Raji (cell line): Measurements from ENCODE around the gene IMMP2L.

Experiments used
- POLR2A ChIP-seq: IDR thresholded peaks from 2 replicates; pipeline ENCODE4 v1.6.1; 2011; ENCODE audit warnings: low read depth, low read length, control low read depth; ENCODE audit not compliant: insufficient read depth

Gene IMMP2L

GRCh38 chr7:111067251-111067650 lies 495.0 kb downstream of the IMMP2L start:
- no peak for TF ChIP-seq POLR2A

- TF ChIP-seq POLR2A, result no peak
Observed at GRCh38 chr7:111063166-111063565, 499.1 kb downstream of the IMMP2L start.

- no peak for TF ChIP-seq POLR2A
Observed at GRCh38 chr7:111059833-111060232, 502.5 kb downstream of the IMMP2L start.

GRCh38 chr7:111057066-111057465 lies 505.2 kb downstream of the IMMP2L start:
- no peak for TF ChIP-seq POLR2A

DNA sequence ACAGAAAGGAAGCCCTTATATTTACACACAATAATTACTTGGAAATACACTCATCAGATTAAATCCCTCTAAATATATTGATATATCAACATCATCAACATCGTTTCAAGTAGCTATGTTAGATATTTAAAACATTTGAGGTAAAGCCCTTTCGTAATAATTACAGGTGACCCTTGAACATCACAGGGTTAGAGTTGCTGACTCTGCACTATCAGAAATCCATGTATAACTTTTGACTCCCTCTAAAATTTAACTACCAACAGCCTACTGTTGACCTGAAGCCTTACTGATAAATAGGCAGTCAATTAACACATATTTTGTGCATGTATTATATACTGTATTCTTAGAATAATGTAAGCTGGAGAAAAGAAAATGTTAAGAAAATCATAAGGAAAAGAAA lies 505.9 kb downstream of the IMMP2L start:
- TF ChIP-seq POLR2A, result no peak

- TF ChIP-seq POLR2A, result no peak
Observed at GRCh38 chr7:111053035-111053434, 509.3 kb downstream of the IMMP2L start.

GRCh38 chr7:111051832-111052231 lies 510.5 kb downstream of the IMMP2L start:
- no peak for TF ChIP-seq POLR2A

GRCh38 chr7:111050875-111051416 lies 511.3 kb downstream of the IMMP2L start:
- no peak for TF ChIP-seq POLR2A

- TF ChIP-seq POLR2A, result no peak
Observed at GRCh38 chr7:111049971-111050680, 512.2 kb downstream of the IMMP2L start.

DNA sequence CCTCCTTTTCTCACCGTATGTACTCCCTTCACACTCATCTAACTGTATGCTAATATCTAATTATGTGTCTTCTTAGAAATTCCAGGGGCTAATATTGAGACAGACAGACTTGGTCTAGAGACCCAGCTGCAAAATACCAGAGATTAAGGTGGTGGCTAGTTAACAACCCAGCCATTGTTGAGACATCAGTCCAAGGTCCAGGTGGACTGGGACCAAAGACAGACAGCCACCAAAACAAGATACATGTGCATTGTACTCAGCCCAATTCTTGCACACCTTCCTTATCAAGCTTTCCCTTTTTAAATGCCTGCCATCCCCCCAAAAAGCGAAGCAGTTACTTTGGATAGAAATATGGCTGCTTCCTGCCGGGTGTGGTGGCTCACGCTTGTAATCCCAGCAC lies 514.7 kb downstream of the IMMP2L start:
- TF ChIP-seq POLR2A, result no peak

- TF ChIP-seq POLR2A, result no peak
Observed at GRCh38 chr7:111045449-111045848, 516.8 kb downstream of the IMMP2L start.

DNA sequence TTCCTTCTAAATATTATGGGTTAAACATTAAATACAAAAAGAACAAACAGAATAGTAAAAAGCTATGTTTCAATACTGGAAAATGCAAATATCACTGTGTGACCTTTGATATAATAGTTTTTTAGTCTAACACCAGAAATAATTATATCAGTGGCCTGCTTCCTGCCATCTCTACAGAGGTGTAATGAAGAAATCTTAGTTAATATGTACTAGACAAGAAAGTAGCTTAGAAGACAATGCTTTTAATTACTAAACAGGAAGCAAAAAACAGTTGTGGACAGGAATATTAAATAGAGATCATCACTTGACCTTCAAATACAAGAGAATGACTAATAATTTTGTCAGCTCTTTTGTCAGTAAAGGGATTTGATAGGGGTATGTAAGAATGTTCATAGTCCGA lies 518.7 kb downstream of the IMMP2L start:
- TF ChIP-seq POLR2A, result no peak

DNA sequence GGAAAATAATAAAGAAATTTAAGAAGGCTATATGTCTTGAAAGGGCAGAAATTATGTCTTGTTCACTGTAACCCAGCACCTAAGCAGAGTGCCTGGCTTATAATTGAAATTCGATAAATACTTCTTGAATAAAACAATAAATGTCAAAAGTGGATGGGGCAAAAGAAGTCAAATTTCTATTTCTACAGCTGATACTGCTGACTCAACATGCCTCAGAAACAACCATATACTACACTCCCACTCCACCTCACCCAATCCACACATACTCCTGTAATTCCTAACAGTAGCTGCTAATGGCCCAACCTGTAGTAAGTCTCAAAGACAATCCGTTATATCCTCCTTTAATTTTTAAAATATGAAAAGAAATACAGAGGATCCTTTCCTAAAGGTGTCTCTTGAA lies 519.5 kb downstream of the IMMP2L start:
- no peak for TF ChIP-seq POLR2A

DNA sequence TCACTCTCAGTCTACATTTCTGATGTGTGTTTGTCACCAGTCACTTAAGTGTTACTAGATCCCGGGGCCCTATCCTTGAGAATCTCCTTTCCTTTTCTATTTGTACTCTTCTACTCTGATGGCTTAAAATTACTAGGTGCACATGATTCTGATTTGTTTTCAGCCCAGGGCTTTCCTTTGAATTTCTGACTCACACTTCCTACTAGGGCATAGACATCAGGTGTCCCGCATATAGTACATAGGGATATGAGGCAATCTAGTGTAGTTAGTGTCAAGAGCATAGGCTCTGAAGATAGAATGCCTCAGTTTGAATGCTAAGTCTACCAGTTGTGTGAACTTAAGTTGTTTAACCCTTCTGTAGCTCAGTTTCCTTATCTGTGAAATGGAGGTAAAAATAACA lies 520.7 kb downstream of the IMMP2L start:
- no peak for TF ChIP-seq POLR2A

DNA sequence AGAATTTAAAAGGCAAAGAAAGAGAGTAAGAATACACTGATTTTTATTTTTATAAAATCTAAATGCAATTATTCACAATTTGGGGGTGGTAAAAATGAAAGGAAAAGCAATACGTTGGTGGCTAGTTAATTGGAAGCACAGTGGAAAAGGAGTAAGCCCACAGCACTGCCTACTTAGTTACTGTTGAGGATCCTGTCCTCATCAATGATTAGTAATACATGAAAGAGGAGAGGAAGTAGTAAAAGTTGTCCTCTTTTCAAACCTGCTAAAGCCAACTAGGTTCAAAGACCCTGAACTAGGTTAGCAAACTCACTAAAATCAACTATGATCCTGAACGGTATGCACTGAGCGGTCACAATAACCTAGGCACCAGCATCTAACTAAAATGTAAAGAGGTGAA lies 524.1 kb downstream of the IMMP2L start:
- no peak for TF ChIP-seq POLR2A

GRCh38 chr7:111031916-111032315 lies 530.4 kb downstream of the IMMP2L start:
- no peak for TF ChIP-seq POLR2A

DNA sequence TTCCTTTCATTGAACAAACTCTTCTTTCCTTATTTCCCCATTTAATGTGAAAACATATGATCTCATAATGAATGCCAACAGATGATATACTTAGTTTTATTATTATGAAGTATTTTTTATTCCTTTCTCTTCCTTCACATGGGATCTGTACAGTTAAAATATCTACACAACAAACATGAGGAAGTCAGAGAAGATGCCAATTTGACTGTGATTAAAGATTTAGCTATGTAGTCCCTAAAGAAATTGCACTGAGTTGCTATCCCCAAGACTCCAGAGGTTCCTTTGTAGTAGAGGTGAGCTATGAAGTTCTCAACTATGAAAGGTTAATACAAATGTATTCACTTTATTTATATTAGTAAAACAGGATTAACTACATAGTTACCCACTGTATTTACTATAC lies 532.0 kb downstream of the IMMP2L start:
- no peak for TF ChIP-seq POLR2A

- TF ChIP-seq POLR2A, result no peak
Observed at GRCh38 chr7:111029574-111030251, 532.6 kb downstream of the IMMP2L start.
